ENCODE results near the gene PXDN. TPM values are rescaled to one million over a fixed set of nuclear protein-coding genes. Genes with fewer than 3 reads are reported as not detected.

PXDN gene
- total and polyA plus RNA-seq, 10 of the 15 experiments (the other 5 are each of a cell fraction or from before 2014, with no cell fraction given): 0.12 to 0.69 (median 0.23) TPM; not detected in 5

DNA sequence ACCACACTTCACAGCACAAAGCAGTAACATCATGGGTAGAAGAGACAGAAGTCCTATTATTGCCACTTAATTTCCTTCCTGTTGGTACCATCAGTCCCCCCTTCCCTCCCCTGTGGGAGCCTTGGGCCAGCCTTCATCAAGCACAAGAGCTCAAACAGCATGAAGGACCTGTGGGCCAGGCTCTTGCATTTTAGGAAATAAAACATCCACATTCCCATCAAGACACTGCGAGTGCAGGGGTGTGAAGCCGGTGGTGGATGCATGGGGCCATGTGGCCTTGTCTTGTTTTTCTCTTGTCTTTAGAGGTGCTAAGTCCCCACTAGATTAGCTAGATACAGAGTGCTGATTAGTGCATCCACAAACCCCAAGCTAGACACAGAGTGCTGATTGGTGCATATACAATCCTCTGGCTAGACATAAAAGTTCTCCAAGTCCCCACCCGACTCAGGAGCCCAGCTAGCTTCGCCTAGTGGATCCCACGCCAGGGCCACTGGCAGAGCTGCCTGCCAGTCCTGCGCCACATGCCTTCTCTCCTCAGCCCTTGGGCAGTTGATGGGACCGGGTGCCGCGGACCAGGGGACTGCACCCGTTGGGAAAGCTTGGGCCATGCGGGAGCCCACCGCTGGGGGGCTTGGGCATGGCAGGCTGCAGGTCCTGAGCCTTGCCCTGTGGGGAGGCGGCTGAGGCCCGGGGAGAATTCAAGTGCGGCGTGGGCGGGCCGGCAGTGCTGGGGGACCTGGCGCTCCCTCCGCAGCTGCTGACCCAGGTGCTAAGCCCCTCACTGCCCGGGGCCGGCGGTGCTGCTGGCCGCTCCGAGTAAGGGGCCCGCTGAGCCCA is 14.7 kb upstream of the PXDN start:
- ATAC-seq (no peak), FAIRE-seq (no peak), DNase-seq (ENCODE audit: low read depth, low spot score) (no peak)
- CTCF ChIA-PET: interaction anchor here (1.4 kb wide), 1 partner anchor 11 kb away, joined by 6 read pairs; no protein-coding TSS in a partner anchor
- no peak overlapping the region for H3K9ac ChIP-seq (ENCODE audit: control insufficient read depth, insufficient read depth, low read length)
- TF ChIP-seq CEBPB (IDR thresholded peaks at IDR 0.05; ENCODE audit: borderline replicate concordance in 1 of 2, low read depth in 2 of 2, low read length in 2 of 2): no peak
- no peak for TF ChIP-seq NBN (IDR thresholded peaks at IDR 0.05)
- no peak for TF ChIP-seq DPF2 (IDR thresholded peaks at IDR 0.05)
- TF ChIP-seq, protein P1, sequence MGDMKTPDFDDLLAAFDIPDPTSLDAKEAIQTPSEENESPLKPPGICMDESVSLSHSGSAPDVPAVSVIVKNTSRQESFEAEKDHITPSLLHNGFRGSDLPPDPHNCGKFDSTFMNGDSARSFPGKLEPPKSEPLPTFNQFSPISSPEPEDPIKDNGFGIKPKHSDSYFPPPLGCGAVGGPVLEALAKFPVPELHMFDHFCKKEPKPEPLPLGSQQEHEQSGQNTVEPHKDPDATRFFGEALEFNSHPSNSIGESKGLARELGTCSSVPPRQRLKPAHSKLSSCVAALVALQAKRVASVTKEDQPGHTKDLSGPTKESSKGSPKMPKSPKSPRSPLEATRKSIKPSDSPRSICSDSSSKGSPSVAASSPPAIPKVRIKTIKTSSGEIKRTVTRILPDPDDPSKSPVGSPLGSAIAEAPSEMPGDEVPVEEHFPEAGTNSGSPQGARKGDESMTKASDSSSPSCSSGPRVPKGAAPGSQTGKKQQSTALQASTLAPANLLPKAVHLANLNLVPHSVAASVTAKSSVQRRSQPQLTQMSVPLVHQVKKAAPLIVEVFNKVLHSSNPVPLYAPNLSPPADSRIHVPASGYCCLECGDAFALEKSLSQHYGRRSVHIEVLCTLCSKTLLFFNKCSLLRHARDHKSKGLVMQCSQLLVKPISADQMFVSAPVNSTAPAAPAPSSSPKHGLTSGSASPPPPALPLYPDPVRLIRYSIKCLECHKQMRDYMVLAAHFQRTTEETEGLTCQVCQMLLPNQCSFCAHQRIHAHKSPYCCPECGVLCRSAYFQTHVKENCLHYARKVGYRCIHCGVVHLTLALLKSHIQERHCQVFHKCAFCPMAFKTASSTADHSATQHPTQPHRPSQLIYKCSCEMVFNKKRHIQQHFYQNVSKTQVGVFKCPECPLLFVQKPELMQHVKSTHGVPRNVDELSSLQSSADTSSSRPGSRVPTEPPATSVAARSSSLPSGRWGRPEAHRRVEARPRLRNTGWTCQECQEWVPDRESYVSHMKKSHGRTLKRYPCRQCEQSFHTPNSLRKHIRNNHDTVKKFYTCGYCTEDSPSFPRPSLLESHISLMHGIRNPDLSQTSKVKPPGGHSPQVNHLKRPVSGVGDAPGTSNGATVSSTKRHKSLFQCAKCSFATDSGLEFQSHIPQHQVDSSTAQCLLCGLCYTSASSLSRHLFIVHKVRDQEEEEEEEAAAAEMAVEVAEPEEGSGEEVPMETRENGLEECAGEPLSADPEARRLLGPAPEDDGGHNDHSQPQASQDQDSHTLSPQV (IDR thresholded peaks at IDR 0.05): no peak
- TF ChIP-seq RAD21 (IDR thresholded peaks at IDR 0.05; ENCODE audit: insufficient read depth, low read depth, low read length): no peak
- TF ChIP-seq, protein P2, sequence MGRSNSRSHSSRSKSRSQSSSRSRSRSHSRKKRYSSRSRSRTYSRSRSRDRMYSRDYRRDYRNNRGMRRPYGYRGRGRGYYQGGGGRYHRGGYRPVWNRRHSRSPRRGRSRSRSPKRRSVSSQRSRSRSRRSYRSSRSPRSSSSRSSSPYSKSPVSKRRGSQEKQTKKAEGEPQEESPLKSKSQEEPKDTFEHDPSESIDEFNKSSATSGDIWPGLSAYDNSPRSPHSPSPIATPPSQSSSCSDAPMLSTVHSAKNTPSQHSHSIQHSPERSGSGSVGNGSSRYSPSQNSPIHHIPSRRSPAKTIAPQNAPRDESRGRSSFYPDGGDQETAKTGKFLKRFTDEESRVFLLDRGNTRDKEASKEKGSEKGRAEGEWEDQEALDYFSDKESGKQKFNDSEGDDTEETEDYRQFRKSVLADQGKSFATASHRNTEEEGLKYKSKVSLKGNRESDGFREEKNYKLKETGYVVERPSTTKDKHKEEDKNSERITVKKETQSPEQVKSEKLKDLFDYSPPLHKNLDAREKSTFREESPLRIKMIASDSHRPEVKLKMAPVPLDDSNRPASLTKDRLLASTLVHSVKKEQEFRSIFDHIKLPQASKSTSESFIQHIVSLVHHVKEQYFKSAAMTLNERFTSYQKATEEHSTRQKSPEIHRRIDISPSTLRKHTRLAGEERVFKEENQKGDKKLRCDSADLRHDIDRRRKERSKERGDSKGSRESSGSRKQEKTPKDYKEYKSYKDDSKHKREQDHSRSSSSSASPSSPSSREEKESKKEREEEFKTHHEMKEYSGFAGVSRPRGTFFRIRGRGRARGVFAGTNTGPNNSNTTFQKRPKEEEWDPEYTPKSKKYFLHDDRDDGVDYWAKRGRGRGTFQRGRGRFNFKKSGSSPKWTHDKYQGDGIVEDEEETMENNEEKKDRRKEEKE (IDR thresholded peaks at IDR 0.05): no peak
- TF ChIP-seq FOS (IDR thresholded peaks at IDR 0.05; ENCODE audit: borderline replicate concordance, extremely low read depth, insufficient read length): no peak
- TF ChIP-seq, protein P3, sequence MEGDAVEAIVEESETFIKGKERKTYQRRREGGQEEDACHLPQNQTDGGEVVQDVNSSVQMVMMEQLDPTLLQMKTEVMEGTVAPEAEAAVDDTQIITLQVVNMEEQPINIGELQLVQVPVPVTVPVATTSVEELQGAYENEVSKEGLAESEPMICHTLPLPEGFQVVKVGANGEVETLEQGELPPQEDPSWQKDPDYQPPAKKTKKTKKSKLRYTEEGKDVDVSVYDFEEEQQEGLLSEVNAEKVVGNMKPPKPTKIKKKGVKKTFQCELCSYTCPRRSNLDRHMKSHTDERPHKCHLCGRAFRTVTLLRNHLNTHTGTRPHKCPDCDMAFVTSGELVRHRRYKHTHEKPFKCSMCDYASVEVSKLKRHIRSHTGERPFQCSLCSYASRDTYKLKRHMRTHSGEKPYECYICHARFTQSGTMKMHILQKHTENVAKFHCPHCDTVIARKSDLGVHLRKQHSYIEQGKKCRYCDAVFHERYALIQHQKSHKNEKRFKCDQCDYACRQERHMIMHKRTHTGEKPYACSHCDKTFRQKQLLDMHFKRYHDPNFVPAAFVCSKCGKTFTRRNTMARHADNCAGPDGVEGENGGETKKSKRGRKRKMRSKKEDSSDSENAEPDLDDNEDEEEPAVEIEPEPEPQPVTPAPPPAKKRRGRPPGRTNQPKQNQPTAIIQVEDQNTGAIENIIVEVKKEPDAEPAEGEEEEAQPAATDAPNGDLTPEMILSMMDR (IDR thresholded peaks at IDR 0.05 in 2 of 3, conservative IDR thresholded peaks at IDR 0.05 in 1 of 3; ENCODE audit: control insufficient read depth in 2 of 3, extremely low read depth in 1 of 3, insufficient read depth in 1 of 3, low read depth in 3 of 3, low read length in 3 of 3): no peak
- no peak for TF ChIP-seq HDGF (IDR thresholded peaks at IDR 0.05)
- TF ChIP-seq SMAD5 (IDR thresholded peaks at IDR 0.05; ENCODE audit: low read depth): no peak
- no peak for TF ChIP-seq SUZ12 (IDR thresholded peaks at IDR 0.05; ENCODE audit: unreplicated experiment)
- no peaks in the 10 kb centered on the region; the same call in 2 of the 3 replicates for H3K9me3 ChIP-seq (replicated peaks; ENCODE audit: control insufficient read depth, insufficient read depth, low read length)
- H3K27ac ChIP-seq (ENCODE audit: control insufficient read depth, insufficient read depth): no peak overlapping the region
- intact Hi-C loops (cut with micrococcal nuclease; ENCODE audit: unreplicated experiment): no loop called here
- no peak overlapping the region for H3K4me3 ChIP-seq
- H3K4me1 ChIP-seq (ENCODE audit: control insufficient read depth, insufficient read depth, low read length): no peaks in the 10 kb centered on the region
- SMC1A ChIA-PET (ENCODE audit: uncharacterized antibody, unreplicated experiment): no interaction called here
- no TSS peak for BruUV-seq (replicated peaks)
- H3K79me2 ChIP-seq (ENCODE audit: control insufficient read depth, insufficient read depth, low read length): no peaks in the 10 kb centered on the region
- in situ Hi-C loops (cut with MboI): no loop called here
- H3K27me3 ChIP-seq (replicated peaks in 1 of 2; ENCODE audit: control insufficient read depth in 2 of 2, insufficient read depth in 2 of 2, low read length in 1 of 2): no peaks in the 10 kb centered on the region
- no peak overlapping the region for H2AFZ ChIP-seq (ENCODE audit: control insufficient read depth, low read depth, low read length)
- RAD21 ChIA-PET (ENCODE audit: unreplicated experiment): no interaction called here
- no peaks in the 10 kb centered on the region for H4K20me1 ChIP-seq (ENCODE audit: control insufficient read depth, insufficient read depth)
- H3K4me2 ChIP-seq (ENCODE audit: control insufficient read depth, insufficient read depth): no peak overlapping the region
- H3K36me3 ChIP-seq (ENCODE audit: control insufficient read depth in 2 of 2, insufficient read depth in 2 of 2, low read length in 1 of 2): no peaks in the 10 kb centered on the region
- POLR2A ChIA-PET: no interaction called here
- 73% methylated on average over 21 of the region's 26 CpGs for WGBS (ENCODE audit: insufficient coverage, insufficient replicate concordance, low lambda C conversion rate, missing lambda C conversion rate)

Measured in GM12878 (cell line).